ENCODE measurements around the gene NEO1.

Gene NEO1

GRCh38 chr15:73051807-73052652 is at the start of gene NEO1:
Gene NEO1, plus strand, starts transcription at chr15:73052463. Its CDS starts 213 bp downstream, at chr15:73052676.
- peak; percentile 76 for DNase-seq

- DNase-seq: no peak
Measured at GRCh38 chr15:73004462-73004861, 47.8 kb upstream of the NEO1 start.

GRCh38 chr15:73005032-73005431 is 47.2 kb upstream of the NEO1 start:
- DNase-seq: no peak

- DNase-seq: no peak
Measured at GRCh38 chr15:73005446-73005845, 46.8 kb upstream of the NEO1 start.

GRCh38 chr15:73006523-73006922 is 45.7 kb upstream of the NEO1 start:
- DNase-seq: no peak

GRCh38 chr15:73009066-73010056 is 42.9 kb upstream of the NEO1 start:
- no peak for DNase-seq

- no peak for DNase-seq
Measured at GRCh38 chr15:73010154-73011152, 41.8 kb upstream of the NEO1 start.

GRCh38 chr15:73014904-73015303 is 37.4 kb upstream of the NEO1 start:
- no peak for DNase-seq

GRCh38 chr15:73015493-73015892 is 36.8 kb upstream of the NEO1 start:
- DNase-seq: no peak

- DNase-seq: no peak
Measured at GRCh38 chr15:73017987-73018386, 34.3 kb upstream of the NEO1 start.

- no peak for DNase-seq
Measured at GRCh38 chr15:73019154-73019553, 33.1 kb upstream of the NEO1 start.

- DNase-seq: no peak
Measured at GRCh38 chr15:73019601-73020146, 32.6 kb upstream of the NEO1 start.

GRCh38 chr15:73021139-73021621 is 31.1 kb upstream of the NEO1 start:
- no peak for DNase-seq

GRCh38 chr15:73022161-73022560 is 30.1 kb upstream of the NEO1 start:
- DNase-seq: no peak

GRCh38 chr15:73023071-73023470 is 29.2 kb upstream of the NEO1 start:
- no peak for DNase-seq

- no peak for DNase-seq
Measured at GRCh38 chr15:73024168-73024567, 28.1 kb upstream of the NEO1 start.

GRCh38 chr15:73026511-73027054 is 25.7 kb upstream of the NEO1 start:
- no peak for DNase-seq

- no peak for DNase-seq
Measured at GRCh38 chr15:73028031-73028430, 24.2 kb upstream of the NEO1 start.

GRCh38 chr15:73028831-73029451 is 23.3 kb upstream of the NEO1 start:
- DNase-seq: no peak

GRCh38 chr15:73030122-73030679 is 22.1 kb upstream of the NEO1 start:
- no peak for DNase-seq

GRCh38 chr15:73031648-73032047 is 20.6 kb upstream of the NEO1 start:
- DNase-seq: no peak

Measured in NCI-H1092 treated with DMSO at 0.1 percent for 48 hours (cell line).